ENCODE results near the gene RNU5D-1.

- peak; percentile 94 for TF ChIP-seq POLR2A (IDR thresholded peaks at IDR 0.05; ENCODE audit: low read depth, low read length)
- peak; percentile 93 for TF ChIP-seq POLR2AphosphoS5 (IDR thresholded peaks at IDR 0.05; ENCODE audit: low read depth, low read length)
Observed at GRCh38 chr1:44739307-44740178, 8.6 kb upstream of the RNU5D-1 start, which contains the start of gene KIF2C.
